GM18502 (cell line): Measurements from ENCODE around the gene DDX51.
A peak's percentile ranks its signal among the peaks of the same experiment; 100 is the strongest.
"Not testable (repeated sequence)": the region's sequence is repeated elsewhere in the genome, so short reads cannot be mapped to it uniquely, and the experiment has no call there.

Source experiments
- ATAC-seq: cut with Tn5 transposase; IDR thresholded peaks from one replicate; pipeline ENCODE4 v1.9.1; 2021; ENCODE audit warnings: mild to moderate bottlenecking; ENCODE audit not compliant: unreplicated experiment, poor library complexity

DDX51 gene

DNA sequence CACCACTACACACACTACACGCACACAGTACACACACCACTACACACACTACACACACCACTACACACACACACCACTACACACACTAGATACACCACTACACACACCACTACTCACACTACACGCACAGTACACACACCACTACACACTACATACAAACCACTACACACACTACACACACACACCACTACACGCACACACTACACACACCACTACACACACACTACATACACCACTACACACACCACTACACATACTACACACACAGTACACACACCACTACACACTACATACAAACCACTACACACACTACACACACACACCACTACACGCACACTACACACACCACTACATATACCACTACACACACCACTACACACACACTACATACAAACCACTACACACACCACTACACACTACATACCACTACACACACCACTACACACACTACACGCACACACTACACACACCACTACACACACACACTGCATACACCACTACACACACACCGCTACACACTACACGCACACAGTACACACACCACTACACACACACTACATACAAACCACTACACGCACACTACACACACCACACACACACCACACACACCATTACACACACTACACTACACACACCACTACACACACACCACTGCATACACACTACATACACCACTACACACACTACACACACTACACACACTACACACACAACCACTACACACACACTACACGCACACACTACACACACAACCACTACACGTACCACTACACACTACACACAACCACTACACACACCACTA is 11.9 kb upstream of the DDX51 start:
- ATAC-seq = no peak

- ATAC-seq = no peak
These were observed 11.0 kb upstream of the DDX51 start for GRCh38 chr12:132154941-132155770.

- ATAC-seq = no peak
These were observed 10.2 kb upstream of the DDX51 start for GRCh38 chr12:132154341-132154761.

GRCh38 chr12:132153501-132154340 is 9.6 kb upstream of the DDX51 start:
- peak; percentile 87 for ATAC-seq

DNA sequence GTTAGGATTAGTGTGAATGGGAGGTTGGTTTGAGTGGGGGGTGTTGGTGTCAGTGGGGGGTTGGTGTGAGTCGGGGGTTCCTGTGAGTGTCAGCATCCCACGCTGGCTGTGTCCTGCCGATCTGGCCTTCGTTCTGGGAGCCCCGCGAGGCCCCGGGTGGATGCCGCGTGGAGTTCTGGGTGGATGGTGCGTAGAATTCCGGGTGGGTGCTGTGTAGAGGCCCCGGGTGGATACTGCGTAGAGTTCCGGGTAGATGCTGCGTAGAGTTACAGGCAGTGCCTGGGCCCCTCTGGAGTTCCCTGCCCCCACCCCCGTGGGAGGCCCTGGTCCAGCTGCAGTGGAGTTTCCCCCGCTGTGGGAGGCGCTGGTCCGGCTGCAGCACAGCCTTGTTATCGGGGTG is 8.8 kb upstream of the DDX51 start:
- ATAC-seq = no peak

DNA sequence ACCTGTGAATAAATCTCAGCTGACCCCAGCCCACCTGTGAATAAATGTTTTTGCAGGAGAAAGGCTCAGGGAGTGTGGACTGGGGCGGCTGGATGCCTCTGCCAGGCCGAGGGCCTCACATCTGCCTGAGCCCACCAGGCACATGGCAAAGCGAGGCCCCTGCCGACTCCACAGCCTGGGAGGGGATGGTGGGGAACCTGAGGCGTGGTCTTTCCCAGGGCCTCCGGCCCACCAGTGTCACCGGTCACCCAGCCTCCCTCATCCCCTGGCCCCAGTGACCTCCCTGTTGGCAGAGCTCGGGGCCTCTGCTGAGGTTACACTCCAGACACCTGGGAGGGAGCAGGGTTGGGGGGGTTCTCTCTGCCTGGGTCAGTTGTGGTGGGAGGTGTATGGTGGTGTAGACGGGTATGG is 8.3 kb upstream of the DDX51 start:
- ATAC-seq = no peak

DNA sequence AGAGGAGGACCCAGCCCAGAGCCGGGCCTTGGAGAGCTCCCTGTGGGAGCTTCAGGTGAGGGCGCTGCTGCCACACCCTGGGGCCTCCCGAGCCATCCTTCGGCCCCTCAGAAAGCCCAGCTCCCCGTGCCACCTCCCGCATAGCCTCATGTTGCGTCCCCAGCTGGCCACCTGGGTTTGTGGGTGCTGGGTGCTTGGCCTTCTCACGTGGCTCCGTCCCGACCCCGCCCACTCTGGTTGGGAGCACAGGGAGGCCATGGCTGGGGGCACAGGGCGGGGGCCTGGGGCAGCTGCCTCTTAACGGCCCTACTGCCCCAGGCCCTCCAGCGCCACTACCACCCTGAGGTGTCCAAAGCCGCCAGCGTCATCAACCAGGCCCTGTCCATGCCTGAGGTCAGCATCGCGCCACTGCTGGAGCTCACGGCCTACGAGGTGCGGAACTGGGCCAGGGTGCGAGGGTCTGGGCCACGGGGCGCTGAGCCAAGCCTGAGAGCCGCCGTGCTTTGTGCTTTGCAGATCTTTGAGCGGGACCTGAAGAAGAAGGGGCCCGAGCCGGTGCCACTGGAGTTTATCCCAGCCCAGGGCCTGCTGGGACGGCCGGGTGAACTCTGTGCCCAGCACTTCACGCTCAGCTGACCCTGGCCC is 7.8 kb upstream of the DDX51 start:
- no peak for ATAC-seq

DNA sequence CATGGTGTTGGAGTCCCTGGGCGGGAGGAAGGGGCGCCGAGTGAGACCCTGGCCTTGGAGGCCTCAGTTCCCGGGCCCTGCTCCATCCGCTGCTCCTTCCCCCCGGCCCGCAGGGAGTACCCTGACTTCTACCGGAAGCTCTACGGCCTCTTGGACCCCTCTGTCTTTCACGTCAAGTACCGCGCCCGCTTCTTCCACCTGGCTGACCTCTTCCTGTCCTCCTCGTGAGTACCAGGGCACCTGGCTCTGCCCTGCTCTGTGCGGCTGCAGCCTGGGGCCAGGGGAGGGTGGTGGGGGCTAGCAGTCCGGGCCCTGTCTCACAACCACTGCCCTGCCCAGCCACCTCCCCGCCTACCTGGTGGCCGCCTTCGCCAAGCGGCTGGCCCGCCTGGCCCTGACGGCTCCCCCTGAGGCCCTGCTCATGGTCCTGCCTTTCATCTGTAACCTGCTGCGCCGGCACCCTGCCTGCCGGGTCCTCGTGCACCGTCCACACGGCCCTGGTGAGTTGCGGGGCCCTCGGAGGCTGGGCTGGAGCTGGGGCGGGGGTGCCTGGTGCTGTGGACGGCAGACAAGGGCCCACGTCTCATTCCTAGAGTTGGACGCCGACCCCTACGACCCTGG is 7.1 kb upstream of the DDX51 start:
- ATAC-seq = no peak

- ATAC-seq = no peak
These were observed 6.6 kb upstream of the DDX51 start for GRCh38 chr12:132150780-132151144.

GRCh38 chr12:132149526-132149925 is 5.4 kb upstream of the DDX51 start:
- not testable (repeated sequence) for ATAC-seq

DNA sequence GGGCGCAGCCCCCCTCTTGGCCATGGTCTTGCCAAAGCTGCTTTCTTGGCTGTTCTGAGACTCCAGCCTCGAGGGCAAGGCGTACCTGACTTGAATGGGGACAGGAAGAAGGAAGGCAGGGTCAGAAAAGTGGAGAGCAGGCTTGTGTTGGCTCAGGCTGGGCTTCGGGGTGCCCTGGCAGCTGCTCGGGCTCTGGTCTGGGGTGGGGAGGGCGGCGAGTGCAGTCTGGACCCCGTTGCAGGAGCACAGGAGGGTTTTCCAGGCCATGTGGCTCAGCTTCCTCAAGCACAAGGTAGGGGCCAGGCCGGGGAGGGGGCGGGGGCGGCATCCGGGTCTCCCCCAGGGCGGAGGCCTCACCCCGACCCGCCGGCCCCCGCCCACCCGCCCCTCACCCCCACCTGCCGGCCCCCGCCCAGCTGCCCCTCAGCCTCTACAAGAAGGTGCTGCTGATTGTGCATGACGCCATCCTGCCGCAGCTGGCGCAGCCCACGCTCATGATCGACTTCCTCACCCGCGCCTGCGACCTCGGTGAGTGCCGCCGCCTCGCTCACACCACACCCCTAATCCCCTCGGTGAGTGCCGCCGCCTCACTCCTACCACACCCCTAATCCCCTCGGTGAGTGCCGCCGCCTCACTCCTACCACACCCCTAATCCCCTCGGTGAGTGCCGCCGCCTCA is 4.4 kb upstream of the DDX51 start:
- no peak for ATAC-seq

DNA sequence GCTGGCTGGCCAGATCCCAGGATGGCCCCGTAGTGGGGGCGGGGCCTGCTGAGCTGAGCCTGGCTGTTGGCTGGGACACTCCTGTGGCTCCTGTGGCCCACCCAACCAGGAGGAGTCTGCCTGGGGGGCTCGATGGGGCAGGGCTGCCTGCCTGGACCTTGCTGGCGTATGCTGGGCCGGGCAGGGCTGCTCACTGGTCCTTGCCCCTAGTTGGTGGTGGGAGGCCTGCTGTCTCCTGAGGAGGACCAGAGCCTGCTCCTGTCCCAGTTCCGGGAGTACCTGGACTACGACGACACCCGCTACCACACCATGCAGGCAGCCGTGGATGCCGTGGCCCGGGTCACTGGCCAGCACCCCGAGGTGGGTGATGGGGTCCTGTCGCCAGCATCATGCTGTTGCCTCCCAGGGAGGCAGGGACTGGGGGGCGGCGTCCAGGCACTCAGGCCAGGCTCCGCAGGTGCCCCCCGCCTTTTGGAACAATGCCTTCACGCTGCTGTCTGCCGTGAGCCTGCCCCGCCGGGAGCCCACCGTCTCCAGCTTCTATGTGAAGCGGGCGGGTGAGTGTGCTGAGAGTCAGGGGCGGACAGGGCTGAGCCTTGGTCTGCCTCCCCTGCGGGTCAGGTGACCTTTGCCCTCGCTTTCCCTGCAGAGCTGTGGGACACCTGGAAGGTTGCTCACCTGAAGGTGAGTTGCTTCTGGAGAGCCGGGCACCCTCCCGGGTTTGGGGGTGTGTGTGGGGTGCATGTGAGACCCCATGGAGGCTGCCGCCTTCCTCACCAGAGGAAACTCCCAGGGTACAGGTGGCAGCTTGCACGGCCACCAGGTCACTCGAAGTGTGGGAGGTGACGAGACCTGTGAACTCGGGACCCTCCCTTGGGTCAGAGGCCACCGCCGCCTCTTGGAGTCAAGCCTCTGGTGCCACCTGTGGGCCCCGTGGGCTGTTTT is 3.6 kb upstream of the DDX51 start:
- ATAC-seq = no peak

GRCh38 chr12:132146772-132147422 is 2.8 kb upstream of the DDX51 start:
- no peak for ATAC-seq

DNA sequence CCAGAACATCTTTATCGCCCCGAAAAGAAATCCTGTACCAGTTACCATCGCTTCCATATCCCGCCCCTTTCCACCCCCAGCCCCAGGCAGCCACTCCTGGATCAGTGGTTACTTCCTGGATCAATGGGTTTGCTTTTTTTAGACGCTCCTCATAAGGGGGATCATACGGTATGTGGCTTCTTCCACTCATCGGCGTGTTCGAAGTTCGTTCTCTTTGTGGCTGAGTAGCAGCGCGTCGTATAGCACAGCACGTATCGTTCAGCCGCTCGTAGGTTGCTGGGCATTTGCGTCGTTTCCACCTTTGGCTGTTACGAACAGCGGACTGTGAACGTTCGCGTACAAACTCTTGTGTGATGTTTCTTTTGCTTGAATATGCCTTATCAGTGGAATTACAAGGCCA is 2.0 kb upstream of the DDX51 start:
- ATAC-seq = no peak

GRCh38 chr12:132145334-132145733 is 1.2 kb upstream of the DDX51 start:
- ATAC-seq = no peak

DNA sequence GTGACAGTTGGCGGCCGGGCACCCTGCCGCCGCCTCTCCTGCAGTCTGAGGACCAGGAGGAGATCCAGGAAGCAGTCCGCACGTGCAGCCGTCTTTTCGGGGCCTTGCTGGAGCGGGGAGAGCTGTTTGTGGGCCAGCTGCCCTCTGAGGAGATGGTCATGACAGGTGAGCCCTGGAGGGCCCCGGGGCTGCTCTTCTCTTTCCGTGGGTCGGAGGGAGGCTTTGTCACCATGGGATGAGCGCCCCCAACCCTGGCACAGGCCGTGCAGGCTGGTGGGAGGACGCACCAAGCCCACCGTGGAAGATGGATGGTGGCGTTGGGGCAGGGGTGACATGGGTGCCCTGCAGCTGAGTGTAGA is 670 bp upstream of the DDX51 start:
- ATAC-seq = peak; percentile 2

DNA sequence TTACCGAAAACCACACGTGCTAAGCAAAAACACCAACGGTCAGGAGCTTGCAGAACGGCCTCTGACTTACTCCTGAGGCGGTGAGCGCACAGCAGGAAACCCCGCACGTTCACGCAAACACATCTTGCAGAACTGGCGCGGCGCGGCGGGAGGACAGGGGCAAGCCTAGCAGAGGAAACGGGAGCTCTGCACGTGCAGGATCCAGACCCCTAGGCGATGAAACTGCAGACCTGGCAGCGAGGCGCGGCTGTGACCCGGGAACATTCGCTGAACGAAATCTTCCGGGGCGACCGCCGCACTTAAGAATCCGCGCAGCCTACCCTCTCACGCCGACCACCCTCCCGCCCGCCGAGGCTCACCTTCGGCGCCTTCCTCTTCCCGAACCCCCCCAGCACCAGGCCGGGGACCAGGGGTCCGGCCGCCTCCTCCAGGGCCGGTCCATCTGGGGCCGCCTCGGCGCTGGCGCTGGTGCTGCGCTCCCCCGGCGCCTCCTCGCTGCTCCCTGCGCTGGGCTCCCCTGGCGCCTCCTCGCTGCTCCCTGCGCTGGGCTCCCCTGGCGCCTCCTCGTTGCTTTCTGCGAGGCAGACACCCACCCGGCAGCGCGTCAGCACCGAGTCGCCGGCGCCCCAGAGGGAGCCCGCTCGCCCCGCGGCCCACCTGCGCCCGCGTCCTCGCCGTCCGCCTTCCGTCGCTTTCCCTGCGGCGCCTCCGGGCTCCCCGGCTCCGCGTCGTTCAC is 615 bp downstream of the DDX51 start:
- peak; percentile 39 for ATAC-seq
